HEK293T (cell line): ENCODE results near the gene PPP5C.

Experiments used
- ARNT ChIP-seq: fragments of 450-650 bp; IDR thresholded peaks from 2 replicates; pipeline ENCODE4 v1.6.1; 2017; ENCODE audit warnings: mild to moderate bottlenecking
- BHLHE40 ChIP-seq: fragments of 450-650 bp; IDR thresholded peaks from 2 replicates; pipeline ENCODE4 v1.6.1; 2016; ENCODE audit warnings: mild to moderate bottlenecking, moderate library complexity, borderline replicate concordance
- CTBP1 ChIP-seq: fragments of 450-650 bp; IDR thresholded peaks from 2 replicates; pipeline ENCODE4 v1.6.1; 2016; ENCODE audit warnings: borderline replicate concordance
- ELF4 ChIP-seq: fragments of 450-650 bp; IDR thresholded peaks from 2 replicates; pipeline ENCODE4 v1.6.1; 2017; ENCODE audit warnings: antibody characterized with exemption
- FOXA1 ChIP-seq: fragments of 450-650 bp; IDR thresholded peaks from 2 replicates; pipeline ENCODE4 v1.6.1; 2016; ENCODE audit warnings: mild to moderate bottlenecking
- FOXK2 ChIP-seq: fragments of 450-650 bp; IDR thresholded peaks from 2 replicates; pipeline ENCODE4 v1.6.1; 2016; ENCODE audit warnings: mild to moderate bottlenecking
- FOXM1 ChIP-seq: fragments of 450-650 bp; IDR thresholded peaks from 2 replicates; pipeline ENCODE4 v1.6.1; 2017; ENCODE audit warnings: mild to moderate bottlenecking, borderline replicate concordance
- HDGF ChIP-seq: fragments of 450-650 bp; IDR thresholded peaks from 2 replicates; pipeline ENCODE4 v1.6.1; 2017; ENCODE audit warnings: antibody characterized with exemption, borderline replicate concordance
- L3MBTL2 ChIP-seq: fragments of 450-650 bp; conservative IDR thresholded peaks from 2 replicates; pipeline ENCODE4 v1.6.1; 2016; ENCODE audit warnings: mild to moderate bottlenecking
- NFRKB ChIP-seq: fragments of 450-650 bp; IDR thresholded peaks from 2 replicates; pipeline ENCODE4 v1.6.1; 2016; ENCODE audit warnings: mild to moderate bottlenecking, moderate library complexity
- TARDBP ChIP-seq: fragments of 450-650 bp; IDR thresholded peaks from 2 replicates; pipeline ENCODE4 v1.6.1; 2016
- ZNF384 ChIP-seq: fragments of 450-650 bp; IDR thresholded peaks from 2 replicates; pipeline ENCODE4 v1.6.1; 2016
- TF ChIP-seq, protein P1 (sequence below): fragments of 450-650 bp; IDR thresholded peaks from 2 replicates; pipeline ENCODE4 v1.6.1; 2016

DNA sequence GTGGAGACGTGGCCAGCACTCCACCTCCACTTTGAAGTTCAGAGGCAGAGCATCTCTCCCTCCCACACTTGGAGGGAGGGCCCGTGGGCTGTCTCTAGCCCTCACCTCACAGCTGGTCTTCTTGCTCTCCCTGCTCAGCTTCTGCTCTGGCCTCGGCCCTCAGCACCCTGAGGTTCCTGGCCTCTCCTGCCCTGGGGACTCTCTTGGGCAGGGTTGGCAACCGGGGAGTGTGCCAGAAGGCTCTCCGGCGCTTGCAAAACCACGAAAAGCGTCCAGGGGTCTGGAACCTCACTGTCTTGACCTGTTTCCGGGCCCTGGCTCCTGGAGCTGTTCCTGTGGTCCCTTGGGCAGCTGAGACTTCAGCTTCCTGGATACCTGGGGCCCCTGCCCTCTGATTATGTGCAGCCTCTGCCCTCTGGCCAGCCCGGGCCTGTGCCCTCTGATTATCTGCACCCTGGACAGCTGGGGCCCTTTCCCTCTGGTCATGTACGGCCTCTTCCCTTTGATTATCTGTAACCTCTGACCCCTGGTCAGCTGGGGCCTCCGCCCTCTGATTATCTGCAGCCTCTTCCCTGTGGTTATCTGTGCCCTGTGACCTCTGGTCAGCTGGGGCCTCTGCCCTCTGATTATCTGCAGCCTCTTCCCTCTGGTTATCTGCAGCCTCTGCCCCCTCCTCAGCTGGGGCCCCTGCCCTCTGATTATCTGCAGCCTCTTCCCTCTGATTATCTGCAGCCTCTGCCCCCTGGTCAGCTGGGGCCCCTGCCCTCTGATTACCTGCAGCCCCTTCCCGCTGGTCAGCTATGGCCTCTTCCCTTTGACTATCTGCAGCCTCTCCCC, 64.4 kb downstream of the PPP5C start:
- TF ChIP-seq BHLHE40 (no peak), FOXM1 (no peak), FOXK2 (no peak), CTBP1 (no peak), TARDBP (no peak), ELF4 (no peak), L3MBTL2 (no peak), FOXA1 (no peak), HDGF (no peak), ARNT (no peak), ZNF384 (no peak), NFRKB (no peak)
- TF ChIP-seq, protein P1, sequence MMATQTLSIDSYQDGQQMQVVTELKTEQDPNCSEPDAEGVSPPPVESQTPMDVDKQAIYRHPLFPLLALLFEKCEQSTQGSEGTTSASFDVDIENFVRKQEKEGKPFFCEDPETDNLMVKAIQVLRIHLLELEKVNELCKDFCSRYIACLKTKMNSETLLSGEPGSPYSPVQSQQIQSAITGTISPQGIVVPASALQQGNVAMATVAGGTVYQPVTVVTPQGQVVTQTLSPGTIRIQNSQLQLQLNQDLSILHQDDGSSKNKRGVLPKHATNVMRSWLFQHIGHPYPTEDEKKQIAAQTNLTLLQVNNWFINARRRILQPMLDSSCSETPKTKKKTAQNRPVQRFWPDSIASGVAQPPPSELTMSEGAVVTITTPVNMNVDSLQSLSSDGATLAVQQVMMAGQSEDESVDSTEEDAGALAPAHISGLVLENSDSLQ = no peak
